ENCODE measurements around the gene C4orf51.

GRCh38 chr4:145635117-145635516 is 44.8 kb upstream of the C4orf51 start:
- no peak for TF ChIP-seq EP300 (IDR thresholded peaks at IDR 0.05)
- TF ChIP-seq CTCF (IDR thresholded peaks at IDR 0.05) = no peak
